HEK293 (cell line): ENCODE measurements around the gene LAMA5.

Experiments used
- CTCF ChIP-seq: fragments of 450-650 bp; formaldehyde crosslinking; IDR thresholded peaks from 2 replicates; pipeline ENCODE4 v1.5.1; 2016; ENCODE audit warnings: missing biosample characterization, missing genetic modification characterization
- GLIS1 ChIP-seq: fragments of 450-650 bp; formaldehyde crosslinking; IDR thresholded peaks from 2 replicates; pipeline ENCODE4 v1.5.1; 2016; ENCODE audit warnings: missing biosample characterization, missing genetic modification characterization
- HIC1 ChIP-seq: fragments of 450-650 bp; formaldehyde crosslinking; IDR thresholded peaks from 2 replicates; pipeline ENCODE4 v1.5.1; 2016; ENCODE audit warnings: missing biosample characterization, missing genetic modification characterization
- KLF8 ChIP-seq: fragments of 450-650 bp; formaldehyde crosslinking; IDR thresholded peaks from 2 replicates; pipeline ENCODE4 v1.5.1; 2016; ENCODE audit warnings: missing biosample characterization, missing genetic modification characterization
- SCRT2 ChIP-seq: fragments of 450-650 bp; formaldehyde crosslinking; IDR thresholded peaks from 2 replicates; pipeline ENCODE4 v1.5.1; 2016; ENCODE audit warnings: missing biosample characterization, missing genetic modification characterization
- SP7 ChIP-seq: fragments of 450-650 bp; formaldehyde crosslinking; IDR thresholded peaks from 2 replicates; pipeline ENCODE4 v1.5.1; 2016; ENCODE audit warnings: missing biosample characterization, missing genetic modification characterization
- ZBTB21 ChIP-seq: fragments of 450-650 bp; formaldehyde crosslinking; IDR thresholded peaks from 2 replicates; pipeline ENCODE4 v1.5.1; 2017; ENCODE audit warnings: missing biosample characterization, missing genetic modification characterization
- ZIC2 ChIP-seq: fragments of 450-650 bp; formaldehyde crosslinking; IDR thresholded peaks from 2 replicates; pipeline ENCODE4 v1.5.1; 2016; ENCODE audit warnings: missing biosample characterization, missing genetic modification characterization
- ZNF239 ChIP-seq: fragments of 450-650 bp; formaldehyde crosslinking; IDR thresholded peaks from 2 replicates; pipeline ENCODE4 v1.5.1; 2016; ENCODE audit warnings: missing biosample characterization, missing genetic modification characterization
- ZNF335 ChIP-seq: fragments of 450-650 bp; formaldehyde crosslinking; conservative IDR thresholded peaks from 2 replicates; pipeline ENCODE4 v1.5.1; 2016; ENCODE audit warnings: missing biosample characterization, missing genetic modification characterization
- ZNF692 ChIP-seq: fragments of 450-650 bp; formaldehyde crosslinking; IDR thresholded peaks from 2 replicates; pipeline ENCODE4 v1.5.1; 2016; ENCODE audit warnings: missing biosample characterization, missing genetic modification characterization
- ZNF76 ChIP-seq: fragments of 450-650 bp; formaldehyde crosslinking; IDR thresholded peaks from 2 replicates; pipeline ENCODE4; 2016; ENCODE audit warnings: low read depth, missing biosample characterization, missing genetic modification characterization, borderline replicate concordance
- ZXDB ChIP-seq: fragments of 450-650 bp; formaldehyde crosslinking; IDR thresholded peaks from 2 replicates; pipeline ENCODE4 v1.5.1; 2016; ENCODE audit warnings: missing biosample characterization, missing genetic modification characterization
- TF ChIP-seq, protein P1 (sequence below): fragments of 450-650 bp; formaldehyde crosslinking; IDR thresholded peaks from 2 replicates; pipeline ENCODE4 v1.5.1; 2016; ENCODE audit warnings: missing biosample characterization, missing genetic modification characterization, borderline replicate concordance
- TF ChIP-seq, protein P2 (sequence below): fragments of 450-650 bp; formaldehyde crosslinking; IDR thresholded peaks from 2 replicates; pipeline ENCODE4 v1.5.1; 2016; ENCODE audit warnings: missing biosample characterization, missing genetic modification characterization
- TF ChIP-seq, protein P3 (sequence below): IDR thresholded peaks from 2 replicates; pipeline ENCODE4 v1.6.1; 2011; ENCODE audit warnings: mild to moderate bottlenecking, low read depth, low read length, borderline replicate concordance
- TF ChIP-seq, protein P4 (sequence below): fragments of 450-650 bp; formaldehyde crosslinking; IDR thresholded peaks from 2 replicates; pipeline ENCODE4 v1.5.1; 2016; ENCODE audit warnings: missing biosample characterization, missing genetic modification characterization
- TF ChIP-seq, protein P5 (sequence below): fragments of 450-650 bp; formaldehyde crosslinking; optimal IDR thresholded peaks from 2 replicates; pipeline ENCODE3; 2016; ENCODE audit warnings: missing biosample characterization, mild to moderate bottlenecking, missing genetic modification characterization

The LAMA5 gene

DNA sequence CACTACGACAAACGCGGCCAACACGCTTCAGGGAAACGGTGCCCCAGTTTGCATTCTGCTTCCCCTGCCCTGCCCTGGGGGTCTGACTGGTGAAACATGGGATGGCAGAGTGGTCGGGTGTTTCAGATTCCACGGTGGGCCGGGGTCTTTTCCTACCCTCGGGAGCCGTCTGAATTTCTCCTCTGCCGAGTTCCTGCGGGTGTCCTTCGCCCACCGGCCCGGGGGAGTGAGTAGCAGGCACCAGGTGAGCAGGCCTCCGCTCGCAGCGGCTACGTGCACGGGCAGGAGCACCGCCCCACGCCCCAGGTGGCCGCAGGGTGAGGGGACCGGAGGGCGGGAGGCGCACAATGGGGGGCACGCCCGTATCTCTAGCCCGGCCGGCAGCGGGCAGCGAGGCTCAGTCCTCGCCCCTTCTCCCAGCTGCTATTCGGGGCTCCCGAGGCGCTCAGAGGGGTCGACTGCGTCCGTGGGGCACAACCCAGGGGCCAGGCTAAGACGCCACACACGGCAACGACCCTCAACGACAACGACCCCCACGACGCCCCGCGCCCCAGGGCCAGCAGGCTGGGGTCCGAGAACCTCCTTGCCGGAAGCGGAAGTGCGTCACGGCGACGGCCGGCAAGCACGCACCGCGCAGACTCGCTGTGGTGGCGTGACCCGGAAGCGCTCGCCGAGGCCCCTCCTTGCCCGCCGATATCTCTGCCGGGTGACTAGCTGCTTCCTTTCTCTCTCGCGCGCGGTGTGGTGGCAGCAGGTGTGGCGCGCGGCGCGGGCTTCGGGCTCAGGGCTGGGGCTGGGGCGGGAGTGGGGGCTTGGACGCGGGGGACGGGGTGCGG, 19.5 kb upstream of the LAMA5 start, which contains the start of gene RPS21 (continued):
- TF ChIP-seq, protein P1, sequence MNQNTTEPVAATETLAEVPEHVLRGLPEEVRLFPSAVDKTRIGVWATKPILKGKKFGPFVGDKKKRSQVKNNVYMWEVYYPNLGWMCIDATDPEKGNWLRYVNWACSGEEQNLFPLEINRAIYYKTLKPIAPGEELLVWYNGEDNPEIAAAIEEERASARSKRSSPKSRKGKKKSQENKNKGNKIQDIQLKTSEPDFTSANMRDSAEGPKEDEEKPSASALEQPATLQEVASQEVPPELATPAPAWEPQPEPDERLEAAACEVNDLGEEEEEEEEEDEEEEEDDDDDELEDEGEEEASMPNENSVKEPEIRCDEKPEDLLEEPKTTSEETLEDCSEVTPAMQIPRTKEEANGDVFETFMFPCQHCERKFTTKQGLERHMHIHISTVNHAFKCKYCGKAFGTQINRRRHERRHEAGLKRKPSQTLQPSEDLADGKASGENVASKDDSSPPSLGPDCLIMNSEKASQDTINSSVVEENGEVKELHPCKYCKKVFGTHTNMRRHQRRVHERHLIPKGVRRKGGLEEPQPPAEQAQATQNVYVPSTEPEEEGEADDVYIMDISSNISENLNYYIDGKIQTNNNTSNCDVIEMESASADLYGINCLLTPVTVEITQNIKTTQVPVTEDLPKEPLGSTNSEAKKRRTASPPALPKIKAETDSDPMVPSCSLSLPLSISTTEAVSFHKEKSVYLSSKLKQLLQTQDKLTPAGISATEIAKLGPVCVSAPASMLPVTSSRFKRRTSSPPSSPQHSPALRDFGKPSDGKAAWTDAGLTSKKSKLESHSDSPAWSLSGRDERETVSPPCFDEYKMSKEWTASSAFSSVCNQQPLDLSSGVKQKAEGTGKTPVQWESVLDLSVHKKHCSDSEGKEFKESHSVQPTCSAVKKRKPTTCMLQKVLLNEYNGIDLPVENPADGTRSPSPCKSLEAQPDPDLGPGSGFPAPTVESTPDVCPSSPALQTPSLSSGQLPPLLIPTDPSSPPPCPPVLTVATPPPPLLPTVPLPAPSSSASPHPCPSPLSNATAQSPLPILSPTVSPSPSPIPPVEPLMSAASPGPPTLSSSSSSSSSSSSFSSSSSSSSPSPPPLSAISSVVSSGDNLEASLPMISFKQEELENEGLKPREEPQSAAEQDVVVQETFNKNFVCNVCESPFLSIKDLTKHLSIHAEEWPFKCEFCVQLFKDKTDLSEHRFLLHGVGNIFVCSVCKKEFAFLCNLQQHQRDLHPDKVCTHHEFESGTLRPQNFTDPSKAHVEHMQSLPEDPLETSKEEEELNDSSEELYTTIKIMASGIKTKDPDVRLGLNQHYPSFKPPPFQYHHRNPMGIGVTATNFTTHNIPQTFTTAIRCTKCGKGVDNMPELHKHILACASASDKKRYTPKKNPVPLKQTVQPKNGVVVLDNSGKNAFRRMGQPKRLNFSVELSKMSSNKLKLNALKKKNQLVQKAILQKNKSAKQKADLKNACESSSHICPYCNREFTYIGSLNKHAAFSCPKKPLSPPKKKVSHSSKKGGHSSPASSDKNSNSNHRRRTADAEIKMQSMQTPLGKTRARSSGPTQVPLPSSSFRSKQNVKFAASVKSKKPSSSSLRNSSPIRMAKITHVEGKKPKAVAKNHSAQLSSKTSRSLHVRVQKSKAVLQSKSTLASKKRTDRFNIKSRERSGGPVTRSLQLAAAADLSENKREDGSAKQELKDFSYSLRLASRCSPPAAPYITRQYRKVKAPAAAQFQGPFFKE (tag by site-specific recombination): peak; percentile 62; the same call in 1 of the 2 replicates
- TF ChIP-seq, protein P2, sequence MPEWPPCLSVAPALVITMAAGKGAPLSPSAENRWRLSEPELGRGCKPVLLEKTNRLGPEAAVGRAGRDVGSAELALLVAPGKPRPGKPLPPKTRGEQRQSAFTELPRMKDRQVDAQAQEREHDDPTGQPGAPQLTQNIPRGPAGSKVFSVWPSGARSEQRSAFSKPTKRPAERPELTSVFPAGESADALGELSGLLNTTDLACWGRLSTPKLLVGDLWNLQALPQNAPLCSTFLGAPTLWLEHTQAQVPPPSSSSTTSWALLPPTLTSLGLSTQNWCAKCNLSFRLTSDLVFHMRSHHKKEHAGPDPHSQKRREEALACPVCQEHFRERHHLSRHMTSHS (tag by site-specific recombination): no peak
- TF ChIP-seq, protein P3, sequence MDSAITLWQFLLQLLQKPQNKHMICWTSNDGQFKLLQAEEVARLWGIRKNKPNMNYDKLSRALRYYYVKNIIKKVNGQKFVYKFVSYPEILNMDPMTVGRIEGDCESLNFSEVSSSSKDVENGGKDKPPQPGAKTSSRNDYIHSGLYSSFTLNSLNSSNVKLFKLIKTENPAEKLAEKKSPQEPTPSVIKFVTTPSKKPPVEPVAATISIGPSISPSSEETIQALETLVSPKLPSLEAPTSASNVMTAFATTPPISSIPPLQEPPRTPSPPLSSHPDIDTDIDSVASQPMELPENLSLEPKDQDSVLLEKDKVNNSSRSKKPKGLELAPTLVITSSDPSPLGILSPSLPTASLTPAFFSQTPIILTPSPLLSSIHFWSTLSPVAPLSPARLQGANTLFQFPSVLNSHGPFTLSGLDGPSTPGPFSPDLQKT: no peak
- TF ChIP-seq SCRT2 (tag by site-specific recombination): 0 out of 2 replicates have a peak, but pooled peaks have one; percentile 31
- peak; percentile 16; the same call in 1 of the 2 replicates for TF ChIP-seq CTCF (tag by site-specific recombination)
- peak; percentile 61 for TF ChIP-seq ZXDB (tag by site-specific recombination)
- TF ChIP-seq, protein P4, sequence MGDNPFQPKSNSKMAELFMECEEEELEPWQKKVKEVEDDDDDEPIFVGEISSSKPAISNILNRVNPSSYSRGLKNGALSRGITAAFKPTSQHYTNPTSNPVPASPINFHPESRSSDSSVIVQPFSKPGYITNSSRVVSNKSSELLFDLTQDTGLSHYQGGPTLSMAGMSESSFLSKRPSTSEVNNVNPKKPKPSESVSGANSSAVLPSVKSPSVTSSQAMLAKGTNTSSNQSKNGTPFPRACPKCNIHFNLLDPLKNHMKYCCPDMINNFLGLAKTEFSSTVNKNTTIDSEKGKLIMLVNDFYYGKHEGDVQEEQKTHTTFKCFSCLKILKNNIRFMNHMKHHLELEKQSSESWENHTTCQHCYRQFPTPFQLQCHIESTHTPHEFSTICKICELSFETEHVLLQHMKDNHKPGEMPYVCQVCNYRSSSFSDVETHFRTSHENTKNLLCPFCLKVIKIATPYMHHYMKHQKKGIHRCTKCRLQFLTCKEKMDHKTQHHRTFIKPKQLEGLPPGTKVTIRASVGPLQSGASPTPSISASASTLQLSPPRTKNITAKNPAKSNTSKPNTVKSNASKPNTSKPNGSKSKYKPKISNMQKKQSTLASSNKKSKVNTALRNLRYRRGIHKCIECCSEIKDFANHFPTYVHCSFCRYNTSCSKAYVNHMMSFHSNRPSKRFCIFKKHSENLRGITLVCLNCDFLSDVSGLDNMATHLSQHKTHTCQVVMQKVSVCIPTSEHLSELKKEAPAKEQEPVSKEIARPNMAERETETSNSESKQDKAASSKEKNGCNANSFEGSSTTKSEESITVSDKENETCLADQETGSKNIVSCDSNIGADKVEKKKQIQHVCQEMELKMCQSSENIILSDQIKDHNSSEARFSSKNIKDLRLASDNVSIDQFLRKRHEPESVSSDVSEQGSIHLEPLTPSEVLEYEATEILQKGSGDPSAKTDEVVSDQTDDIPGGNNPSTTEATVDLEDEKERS (tag by site-specific recombination): no peak
- TF ChIP-seq ZIC2: peak; percentile 97
- TF ChIP-seq, protein P5, sequence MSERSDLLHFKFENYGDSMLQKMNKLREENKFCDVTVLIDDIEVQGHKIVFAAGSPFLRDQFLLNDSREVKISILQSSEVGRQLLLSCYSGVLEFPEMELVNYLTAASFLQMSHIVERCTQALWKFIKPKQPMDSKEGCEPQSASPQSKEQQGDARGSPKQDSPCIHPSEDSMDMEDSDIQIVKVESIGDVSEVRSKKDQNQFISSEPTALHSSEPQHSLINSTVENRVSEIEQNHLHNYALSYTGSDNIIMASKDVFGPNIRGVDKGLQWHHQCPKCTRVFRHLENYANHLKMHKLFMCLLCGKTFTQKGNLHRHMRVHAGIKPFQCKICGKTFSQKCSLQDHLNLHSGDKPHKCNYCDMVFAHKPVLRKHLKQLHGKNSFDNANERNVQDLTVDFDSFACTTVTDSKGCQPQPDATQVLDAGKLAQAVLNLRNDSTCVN: peak; percentile 85
- TF ChIP-seq KLF8 (tag by site-specific recombination): peak; percentile 45; the same call in 1 of the 2 replicates
- peak; percentile 60; the same call in 1 of the 2 replicates for TF ChIP-seq ZNF76
- TF ChIP-seq ZNF335: peak; percentile 60
- TF ChIP-seq GLIS1 (tag by site-specific recombination): peak; percentile 93
- peak; percentile 64 for TF ChIP-seq SP7 (tag by site-specific recombination)
- peak; percentile 92 for TF ChIP-seq ZBTB21 (tag by site-specific recombination)
- TF ChIP-seq ZNF239 (tag by site-specific recombination): no peak
- peak; percentile 76 for TF ChIP-seq HIC1
- TF ChIP-seq ZNF692 (tag by site-specific recombination): peak; percentile 51; the same call in 1 of the 2 replicates
